HEK293T (cell line): ENCODE results near the gene PLCD3.

Experiments used
- CTCF ChIA-PET: fragments of 350-600 bp; formaldehyde crosslinking; extraction: SDS; loops from one replicate; lab custom pipeline; 2021; ENCODE audit warnings: antibody characterized with exemption, inconsistent platforms; lab: Yijun Ruan, JAX
- POLR2A ChIA-PET: fragments of 350-600 bp; formaldehyde crosslinking; extraction: SDS; loops from one replicate; lab custom pipeline; 2020; ENCODE audit warnings: antibody characterized with exemption, inconsistent platforms; lab: Yijun Ruan, JAX
- DNase-seq: peaks from one replicate; pipeline ENCODE4 v3.0.0; 2012; ENCODE audit warnings: mixed read lengths; ENCODE audit errors: extremely low spot score
- ARNT ChIP-seq: fragments of 450-650 bp; IDR thresholded peaks from 2 replicates; pipeline ENCODE4 v1.6.1; 2017; ENCODE audit warnings: mild to moderate bottlenecking
- BHLHE40 ChIP-seq: fragments of 450-650 bp; IDR thresholded peaks from 2 replicates; pipeline ENCODE4 v1.6.1; 2016; ENCODE audit warnings: mild to moderate bottlenecking, moderate library complexity, borderline replicate concordance
- CTBP1 ChIP-seq: fragments of 450-650 bp; IDR thresholded peaks from 2 replicates; pipeline ENCODE4 v1.6.1; 2016; ENCODE audit warnings: borderline replicate concordance
- ELF4 ChIP-seq: fragments of 450-650 bp; IDR thresholded peaks from 2 replicates; pipeline ENCODE4 v1.6.1; 2017; ENCODE audit warnings: antibody characterized with exemption
- FOXA1 ChIP-seq: fragments of 450-650 bp; IDR thresholded peaks from 2 replicates; pipeline ENCODE4 v1.6.1; 2016; ENCODE audit warnings: mild to moderate bottlenecking
- FOXK2 ChIP-seq: fragments of 450-650 bp; IDR thresholded peaks from 2 replicates; pipeline ENCODE4 v1.6.1; 2016; ENCODE audit warnings: mild to moderate bottlenecking
- FOXM1 ChIP-seq: fragments of 450-650 bp; IDR thresholded peaks from 2 replicates; pipeline ENCODE4 v1.6.1; 2017; ENCODE audit warnings: mild to moderate bottlenecking, borderline replicate concordance
- HDGF ChIP-seq: fragments of 450-650 bp; IDR thresholded peaks from 2 replicates; pipeline ENCODE4 v1.6.1; 2017; ENCODE audit warnings: antibody characterized with exemption, borderline replicate concordance
- L3MBTL2 ChIP-seq: fragments of 450-650 bp; conservative IDR thresholded peaks from 2 replicates; pipeline ENCODE4 v1.6.1; 2016; ENCODE audit warnings: mild to moderate bottlenecking
- LEF1 ChIP-seq: fragments of 450-650 bp; IDR thresholded peaks from 2 replicates; pipeline ENCODE4 v1.6.1; 2017; ENCODE audit warnings: mild to moderate bottlenecking, borderline replicate concordance
- NFRKB ChIP-seq: fragments of 450-650 bp; IDR thresholded peaks from 2 replicates; pipeline ENCODE4 v1.6.1; 2016; ENCODE audit warnings: mild to moderate bottlenecking, moderate library complexity
- SP1 ChIP-seq: fragments of 450-650 bp; IDR thresholded peaks from 2 replicates; pipeline ENCODE4 v1.6.1; 2017
- SUZ12 ChIP-seq: fragments of 450-650 bp; IDR thresholded peaks from 2 replicates; pipeline ENCODE4 v1.6.1; 2016; ENCODE audit warnings: mild to moderate bottlenecking
- TARDBP ChIP-seq: fragments of 450-650 bp; IDR thresholded peaks from 2 replicates; pipeline ENCODE4 v1.6.1; 2016
- ZNF384 ChIP-seq: fragments of 450-650 bp; IDR thresholded peaks from 2 replicates; pipeline ENCODE4 v1.6.1; 2016
- TF ChIP-seq, protein P1 (sequence below): fragments of 450-650 bp; IDR thresholded peaks from 2 replicates; pipeline ENCODE4 v1.6.1; 2016

PLCD3 gene

DNA sequence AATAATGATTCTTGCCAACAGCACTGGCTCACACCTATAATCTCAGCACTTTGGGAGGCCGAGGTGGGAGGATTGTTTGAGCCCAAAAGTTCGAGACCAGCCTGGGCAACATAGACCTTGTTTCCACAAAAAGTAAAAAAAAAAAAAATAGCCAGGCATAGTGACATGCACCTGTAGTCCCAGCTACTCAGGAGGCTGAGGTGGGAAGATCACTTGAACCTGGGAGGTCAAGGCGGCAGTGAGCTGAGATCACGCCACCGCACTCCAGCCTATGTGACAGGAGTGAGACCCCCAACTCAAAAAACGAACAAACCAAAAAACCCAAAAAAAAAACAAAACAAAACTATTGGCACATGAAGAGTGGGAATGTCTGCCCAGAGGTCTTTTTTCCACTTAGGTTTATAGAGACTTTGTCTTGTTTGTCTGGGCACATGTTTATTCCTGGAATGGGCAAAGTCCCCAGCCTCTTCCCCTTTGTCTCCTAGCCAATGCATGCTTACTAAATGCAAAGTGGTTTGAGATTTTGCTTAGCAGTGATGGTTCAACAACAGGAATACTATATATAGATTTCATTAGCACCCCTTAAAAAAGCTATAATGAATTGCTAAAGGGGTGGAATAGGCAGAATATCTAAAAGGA is 45.3 kb downstream of the PLCD3 start:
- TF ChIP-seq TARDBP (no peak), ZNF384 (no peak), BHLHE40 (no peak), SUZ12 (no peak), FOXK2 (no peak), ELF4 (no peak), SP1 (no peak), NFRKB (no peak)
- no peak for DNase-seq
- CTCF ChIA-PET = interaction anchor here (1.4 kb wide), 1 partner anchor 12 kb away, joined by 4 read pairs; no protein-coding TSS in a partner anchor
- POLR2A ChIA-PET = no interaction called here

DNA sequence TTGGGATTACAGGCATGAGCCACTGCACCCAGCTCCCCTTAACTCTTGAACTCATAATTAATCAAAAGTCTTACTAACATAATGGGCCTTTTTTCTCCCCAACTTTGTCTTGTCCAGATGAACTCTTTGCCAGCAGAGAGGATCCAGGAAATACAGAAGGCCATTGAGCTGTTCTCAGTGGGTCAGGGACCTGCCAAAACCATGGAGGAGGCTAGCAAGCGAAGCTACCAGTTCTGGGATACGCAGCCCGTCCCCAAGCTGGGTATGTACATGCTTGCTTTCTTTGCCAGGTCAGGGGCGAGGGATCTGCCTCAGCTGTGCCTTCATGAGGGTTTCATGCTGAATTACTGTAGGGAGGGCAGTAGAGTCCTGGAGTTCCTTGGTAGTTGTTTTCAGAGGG is 45.9 kb downstream of the PLCD3 start:
- no peak for DNase-seq
- POLR2A ChIA-PET = interaction anchor here (1.3 kb wide), 1 partner anchor 49 kb away, joined by 3 read pairs; the partner anchor contains the start of gene ACBD4
- TF ChIP-seq SP1 (no peak), FOXM1 (no peak), ZNF384 (no peak), CTBP1 (no peak), HDGF (no peak), L3MBTL2 (no peak), LEF1 (no peak), SUZ12 (no peak), TARDBP (no peak), NFRKB (no peak), ARNT (no peak)
- TF ChIP-seq, protein P1, sequence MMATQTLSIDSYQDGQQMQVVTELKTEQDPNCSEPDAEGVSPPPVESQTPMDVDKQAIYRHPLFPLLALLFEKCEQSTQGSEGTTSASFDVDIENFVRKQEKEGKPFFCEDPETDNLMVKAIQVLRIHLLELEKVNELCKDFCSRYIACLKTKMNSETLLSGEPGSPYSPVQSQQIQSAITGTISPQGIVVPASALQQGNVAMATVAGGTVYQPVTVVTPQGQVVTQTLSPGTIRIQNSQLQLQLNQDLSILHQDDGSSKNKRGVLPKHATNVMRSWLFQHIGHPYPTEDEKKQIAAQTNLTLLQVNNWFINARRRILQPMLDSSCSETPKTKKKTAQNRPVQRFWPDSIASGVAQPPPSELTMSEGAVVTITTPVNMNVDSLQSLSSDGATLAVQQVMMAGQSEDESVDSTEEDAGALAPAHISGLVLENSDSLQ = no peak
- CTCF ChIA-PET = interaction anchor here (1.4 kb wide), 1 partner anchor 12 kb away, joined by 4 read pairs; no protein-coding TSS in a partner anchor

DNA sequence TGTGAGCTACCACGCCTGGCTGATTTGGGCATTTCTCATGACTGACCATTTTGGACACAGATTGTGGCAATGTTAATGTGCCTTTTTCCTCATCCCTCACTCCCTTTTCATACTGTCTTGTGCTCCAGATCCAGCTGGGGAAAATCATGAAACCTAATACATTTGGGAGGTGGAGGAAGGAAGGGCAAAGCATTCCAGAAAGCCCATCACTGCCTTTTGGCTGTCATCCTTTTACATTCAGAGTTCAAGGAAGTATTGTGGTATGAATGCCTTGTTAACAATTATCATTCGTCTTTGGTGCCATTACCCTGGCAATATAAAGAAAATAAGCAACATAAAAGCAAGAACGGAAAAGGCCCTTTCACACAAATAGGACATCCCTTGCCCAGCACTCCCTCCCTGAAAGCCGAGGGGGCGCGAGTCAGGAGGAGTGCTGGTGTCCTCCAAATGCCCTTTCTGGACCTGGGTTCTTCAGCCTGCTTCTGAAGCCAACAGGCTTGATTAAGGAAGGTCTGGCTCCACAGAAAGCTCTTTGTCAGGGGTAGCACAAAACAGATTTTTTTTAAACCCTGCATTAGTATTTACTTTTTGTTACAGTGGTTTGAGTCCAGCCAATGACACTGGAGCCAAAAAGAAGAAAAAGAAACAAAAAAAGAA is 51.1 kb downstream of the PLCD3 start:
- TF ChIP-seq L3MBTL2 (no peak), BHLHE40 (no peak), HDGF (no peak), FOXM1 (no peak), SUZ12 (no peak), NFRKB (no peak)
- TF ChIP-seq, protein P1 = no peak
- ChIA-PET POLR2A (no interaction called here), CTCF (interaction anchor here (0.8 kb wide), 1 partner anchor 54 kb away, joined by 3 read pairs; the partner anchor contains the start of gene ACBD4)
- no peak for DNase-seq

DNA sequence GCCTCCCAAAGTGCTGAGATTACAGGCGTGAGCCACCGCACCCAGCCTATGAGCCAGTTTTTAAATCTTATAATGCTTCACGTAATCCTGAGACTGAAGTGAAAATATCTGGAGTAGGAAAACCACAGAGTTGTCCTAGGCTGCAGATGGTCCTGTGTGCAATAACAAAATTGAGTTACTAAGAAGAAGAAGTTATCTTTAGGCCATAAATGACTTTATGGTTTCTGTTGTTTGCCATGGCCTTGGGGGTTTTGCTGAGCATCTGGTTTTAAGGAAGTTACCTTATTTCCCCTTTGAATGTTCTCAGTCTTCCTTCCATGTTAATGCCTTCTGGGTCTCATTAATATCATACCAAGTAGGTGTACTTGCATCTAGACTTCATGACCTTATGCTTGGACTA is 54.7 kb downstream of the PLCD3 start:
- POLR2A ChIA-PET = interaction anchor here (1.8 kb wide), 1 partner anchor 17 kb away, joined by 7 read pairs; the partner anchor contains the start of gene NMT1
- CTCF ChIA-PET = no interaction called here
- TF ChIP-seq ELF4 (no peak), LEF1 (no peak)
- DNase-seq = no peak

DNA sequence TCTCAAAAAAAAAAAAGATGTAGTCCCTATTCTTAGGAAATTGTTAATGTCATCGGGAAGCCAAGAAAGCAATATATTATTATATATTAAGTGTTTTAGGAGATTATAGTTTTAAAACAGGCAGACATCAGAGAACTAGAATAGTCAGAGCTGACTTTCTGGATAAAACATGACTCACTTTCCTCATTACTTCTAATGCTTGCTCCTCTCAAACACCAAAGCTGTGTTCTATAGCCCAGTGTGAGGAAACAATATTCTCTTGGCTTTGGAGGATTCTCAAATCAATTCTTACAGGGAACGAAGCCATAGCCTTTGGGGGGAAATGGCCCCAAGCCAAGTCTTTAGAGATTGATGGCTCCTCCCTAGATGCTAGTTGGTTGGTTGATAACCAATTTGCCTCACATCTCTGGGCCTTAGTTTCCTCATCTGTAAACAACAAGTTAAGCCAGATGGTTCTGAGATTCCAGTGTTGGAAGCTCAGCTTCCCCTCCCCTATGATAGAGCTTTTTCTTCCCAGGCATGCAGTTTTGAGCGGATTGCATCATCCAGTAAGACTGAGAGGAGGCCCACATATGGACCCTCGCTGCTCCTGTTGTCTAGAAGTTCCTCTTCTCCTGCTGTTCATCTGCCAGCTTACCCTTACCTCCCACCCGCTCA is 58.8 kb downstream of the PLCD3 start:
- ChIA-PET POLR2A (interaction anchor here (1.0 to 3.1 kb wide), 3 partner anchors 13 to 26 kb away, joined by 3 to 18 read pairs (median 18); partner anchors contain the start of genes DCAKD and NMT1), CTCF (interaction anchor here (0.8 kb wide), 1 partner anchor 26 kb away, joined by 3 read pairs; no protein-coding TSS in a partner anchor)
- TF ChIP-seq FOXK2 = no peak
- no peak for TF ChIP-seq FOXA1
- no peak for TF ChIP-seq L3MBTL2
- TF ChIP-seq CTBP1 = no peak
- no peak for TF ChIP-seq ELF4
- no peak for TF ChIP-seq SUZ12
- no peak for DNase-seq

DNA sequence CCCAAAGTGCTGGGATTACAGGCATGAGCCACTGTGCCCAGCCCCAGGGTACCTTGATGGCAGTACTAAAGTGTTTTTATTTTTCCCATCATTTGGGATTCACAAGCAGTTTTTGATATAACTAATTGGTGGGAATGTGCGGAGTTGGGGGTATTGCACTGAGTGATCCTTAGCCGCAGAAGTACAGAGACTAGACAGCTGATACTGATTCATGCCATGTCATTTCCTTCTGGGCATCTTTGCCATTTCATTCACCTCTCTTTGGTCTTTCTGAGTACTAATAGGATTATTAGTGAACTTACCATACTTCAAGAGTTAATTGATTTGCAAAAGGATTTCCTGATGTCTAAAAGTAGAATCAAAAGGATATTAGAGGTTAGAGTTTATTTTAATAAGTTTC is 61.5 kb downstream of the PLCD3 start:
- no peak for DNase-seq
- ChIA-PET CTCF (no interaction called here), POLR2A (interaction anchor here (2.1 kb wide), 1 partner anchor 10 kb away, joined by 12 read pairs; the partner anchor contains the start of gene NMT1)
- TF ChIP-seq BHLHE40 = no peak
- TF ChIP-seq ELF4 = no peak

DNA sequence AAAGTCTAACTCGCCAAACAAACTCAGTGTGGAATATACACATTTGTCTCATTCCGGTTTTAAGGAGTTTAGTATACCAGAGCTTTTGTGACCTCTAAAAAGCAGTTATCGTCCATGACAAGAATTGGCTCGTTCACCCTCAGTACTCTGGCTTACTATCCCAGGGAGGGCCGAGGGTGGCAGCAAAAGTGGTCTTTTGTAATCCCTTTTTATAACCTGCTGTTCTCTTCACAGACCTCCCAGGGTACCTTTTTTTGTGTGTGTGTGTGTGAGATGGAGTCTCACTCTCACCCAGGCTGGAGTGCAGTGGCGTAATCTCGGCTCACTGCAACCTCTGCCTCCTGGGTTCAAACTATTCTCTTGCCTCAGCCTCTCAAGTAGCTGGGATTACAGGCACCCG is 62.3 kb downstream of the PLCD3 start:
- DNase-seq = no peak
- ChIA-PET POLR2A (interaction anchor here (2.1 kb wide), 1 partner anchor 9 kb away, joined by 12 read pairs; the partner anchor contains the start of gene NMT1), CTCF (no interaction called here)
- TF ChIP-seq, protein P1 = no peak
- TF ChIP-seq FOXM1 (no peak), FOXA1 (no peak), L3MBTL2 (no peak), SP1 (no peak), CTBP1 (no peak), LEF1 (no peak), NFRKB (no peak), SUZ12 (no peak), HDGF (no peak), ZNF384 (no peak), TARDBP (no peak), ARNT (no peak), FOXK2 (no peak), ELF4 (no peak), BHLHE40 (no peak)
